Bronchial epithelial cell (primary cell): ENCODE results near the gene CABP5. TPM values are rescaled to one million over a fixed set of nuclear protein-coding genes. Genes with fewer than 3 reads are reported as not detected.
"Not testable (repeated sequence)": the region's sequence is repeated elsewhere in the genome, so short reads cannot be mapped to it uniquely, and the experiment has no call there.

Experiments used
- DNase-seq: peaks from one replicate; pipeline ENCODE4 v3.0.0-alpha.2; 2010; ENCODE audit warnings: low read depth
- FAIRE-seq: peaks from 2 replicates; lab custom pipeline; 2011; peaks lifted over from hg19 to GRCh38; lab: Jason Lieb, UNC
- H3K27me3 ChIP-seq: 2 replicates; pipeline ENCODE4 v1.5.1; 2011; ENCODE audit warnings: low read length; ENCODE audit not compliant: control insufficient read depth, insufficient read depth
- H3K36me3 ChIP-seq: 2 replicates; pipeline ENCODE4 v1.5.1; 2011; ENCODE audit warnings: low read length; ENCODE audit not compliant: control insufficient read depth, insufficient read depth
- H3K4me3 ChIP-seq: 2 replicates; pipeline ENCODE4 v1.5.1; 2011; ENCODE audit warnings: mild to moderate bottlenecking, low read depth, low read length, control low read depth
- CTCF ChIP-seq: IDR thresholded peaks from 2 replicates; pipeline ENCODE4 v1.5.1; 2011; ENCODE audit warnings: mild to moderate bottlenecking, moderate library complexity, low read length, control low read depth, inconsistent platforms; ENCODE audit not compliant: insufficient read depth, severe bottlenecking
- total RNA-seq: library from RNA; depleted of rRNA; stranded (reverse); fragments of >200 nt; gene quantifications from 2 replicates; pipeline ENCODE4 v1.2.1, GENCODE V29; 2014

The CABP5 gene
- total RNA-seq: not detected in 2 replicates

GRCh38 chr19:48043675-48044258, at the start of gene CABP5:
TSS of gene CABP5 (minus strand) at chr19:48044079. CDS start at chr19:48043922, 157 bp downstream.
- no peak for FAIRE-seq
- H3K27me3 ChIP-seq: no peaks in the 10 kb centered on the region
- H3K4me3 ChIP-seq: no peak within 1 kb of the TSS
- no peak for TF ChIP-seq CTCF
- no peaks in the 10 kb centered on the region for H3K36me3 ChIP-seq
- DNase-seq: no peak

- DNase-seq: peak; percentile 85
- FAIRE-seq, H3K27me3 ChIP-seq, H3K36me3 ChIP-seq, H3K4me3 ChIP-seq: not testable (repeated sequence)
Observed at GRCh38 chr19:48091111-48091718, 47.3 kb upstream of the CABP5 start.

GRCh38 chr19:48090281-48090802, 46.5 kb upstream of the CABP5 start:
- no peak for FAIRE-seq
- no peak for TF ChIP-seq CTCF

GRCh38 chr19:48088991-48089390, 45.1 kb upstream of the CABP5 start:
- FAIRE-seq, H3K27me3 ChIP-seq, DNase-seq, H3K4me3 ChIP-seq, H3K36me3 ChIP-seq: not testable (repeated sequence)

More at GRCh38 chr19:48090281-48090802, 46.5 kb upstream of the CABP5 start:
- no peak for DNase-seq
- Histone ChIP-seq H3K36me3 (no peaks in the 10 kb centered on the region), H3K4me3 (no peak overlapping the region), H3K27me3 (no peaks in the 10 kb centered on the region)

- FAIRE-seq (no peak), DNase-seq (no peak)
- no peak for TF ChIP-seq CTCF
- Histone ChIP-seq H3K27me3 (no peaks in the 10 kb centered on the region), H3K36me3 (no peaks in the 10 kb centered on the region), H3K4me3 (no peak overlapping the region)
Observed at GRCh38 chr19:48085904-48086864, 42.3 kb upstream of the CABP5 start.

GRCh38 chr19:48085076-48085475, 41.2 kb upstream of the CABP5 start:
- TF ChIP-seq CTCF: no peak
- Histone ChIP-seq H3K36me3 (no peaks in the 10 kb centered on the region), H3K4me3 (no peak overlapping the region), H3K27me3 (no peaks in the 10 kb centered on the region)
- FAIRE-seq: no peak
- no peak for DNase-seq
